ENCODE results near the gene GNG11. TPM values are rescaled to one million over a fixed set of nuclear protein-coding genes. Genes with fewer than 3 reads are reported as not detected.

Gene GNG11
- total and polyA plus RNA-seq, 2 of the 13 experiments (the other 11 are each of a cell fraction or from before 2014, with no cell fraction given), result not detected

DNA sequence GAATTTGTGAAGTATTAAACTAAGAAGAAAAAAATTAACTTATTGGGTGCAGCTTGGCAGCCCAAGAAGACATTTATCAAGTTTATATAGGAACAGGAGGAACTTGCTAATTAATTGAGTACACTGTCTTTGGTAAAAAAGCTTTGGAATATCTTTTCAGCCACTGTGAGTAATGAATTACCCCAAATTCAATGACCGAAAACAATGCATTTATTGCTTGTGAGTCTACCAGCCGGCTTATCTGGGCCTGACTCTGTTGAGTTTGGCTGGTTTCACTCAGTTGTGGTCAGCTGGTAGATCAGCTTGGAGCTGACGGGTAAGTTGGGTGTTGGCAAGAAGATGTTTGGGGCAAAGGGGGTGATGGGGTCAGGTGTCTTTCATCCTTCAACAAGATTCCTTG lies 11.6 kb downstream of the GNG11 start:
- Histone ChIP-seq H4K20me1 (ENCODE audit: insufficient read depth, low read length) (no peaks in the 10 kb centered on the region), H3K27ac (ENCODE audit: extremely low read length, insufficient read depth, low read length) (no peak overlapping the region), H2AFZ (ENCODE audit: low read length) (no peak overlapping the region), H3K36me3 (replicated peaks in 1 of 2; ENCODE audit: control insufficient read depth in 1 of 2, insufficient read depth in 2 of 2, low read length in 2 of 2) (no peaks in the 10 kb centered on the region), H3K9me3 (ENCODE audit: low read length) (no peaks in the 10 kb centered on the region), H3K9ac (ENCODE audit: insufficient read depth, low read depth, low read length) (no peak overlapping the region), H3K4me2 (ENCODE audit: low read depth, low read length) (no peak overlapping the region), H3K79me2 (ENCODE audit: insufficient read depth, low read length) (no peaks in the 10 kb centered on the region), H3K4me1 (ENCODE audit: insufficient read depth, low read length) (no peaks in the 10 kb centered on the region), H3K27me3 (ENCODE audit: control insufficient read depth in 1 of 2, insufficient read depth in 2 of 2, low read length in 2 of 2) (no peaks in the 10 kb centered on the region), H3K4me3 (replicated peaks in 1 of 3; ENCODE audit: insufficient read depth in 1 of 3, low read depth in 2 of 3, low read length in 3 of 3) (no peak overlapping the region)
- ATAC-seq (no peak), FAIRE-seq (no peak), DNase-seq (ENCODE audit: low spot score) (no peak)
- in situ Hi-C loops (cut with HindIII; ENCODE audit: extremely low pct_ligation_motif_present, low pct_unique_long_range_greater_than_20kb) (no loop called here), intact Hi-C loops (cut with micrococcal nuclease; ENCODE audit: unreplicated experiment) (no loop called here)
- WGBS (ENCODE audit: low lambda C conversion rate), result 24% methylated on average over 3 of the region's 3 CpGs
- no peak for TF ChIP-seq ZNF343 (CRISPR knock-in tag; IDR thresholded peaks at IDR 0.05)
- TF ChIP-seq EEA1 (CRISPR knock-in tag; IDR thresholded peaks at IDR 0.05; ENCODE audit: borderline replicate concordance), result no peak
- TF ChIP-seq ZEB1 (IDR thresholded peaks at IDR 0.05; ENCODE audit: insufficient replicate concordance, low read depth), result no peak
- TF ChIP-seq HDAC6 (IDR thresholded peaks at IDR 0.05; ENCODE audit: low read depth, low read length), result no peak
- CTCF ChIA-PET (ENCODE audit: low intra/inter-chr PET ratio, low total read pairs), result no interaction called here
- BruUV-seq (replicated peaks), result no TSS peak
- POLR2A ChIA-PET, result no interaction called here

DNA sequence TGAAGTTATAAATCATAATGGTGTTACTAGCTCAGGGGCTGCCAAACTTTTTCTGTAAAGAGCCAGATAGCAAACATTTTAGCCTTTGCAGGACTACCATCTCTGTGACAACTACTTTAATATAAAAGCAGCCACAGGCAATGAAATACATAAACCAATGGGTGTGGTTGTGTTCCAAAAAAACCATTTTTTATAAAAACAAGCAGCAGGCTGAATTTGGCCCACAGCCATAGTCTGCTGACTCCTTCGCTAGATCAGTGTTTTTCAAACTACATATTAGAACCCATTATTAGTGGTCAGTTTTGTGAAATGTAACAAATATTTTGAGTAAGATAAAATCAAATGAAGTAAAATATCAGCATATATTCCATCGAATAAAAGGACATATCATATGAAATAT lies 13.6 kb downstream of the GNG11 start:
- Histone ChIP-seq H3K79me2 (ENCODE audit: insufficient read depth, low read length) (no peaks in the 10 kb centered on the region), H3K27ac (ENCODE audit: extremely low read length, insufficient read depth, low read length) (no peak overlapping the region), H3K36me3 (replicated peaks in 1 of 2; ENCODE audit: control insufficient read depth in 1 of 2, insufficient read depth in 2 of 2, low read length in 2 of 2) (no peaks in the 10 kb centered on the region), H3K4me3 (replicated peaks in 1 of 3; ENCODE audit: insufficient read depth in 1 of 3, low read depth in 2 of 3, low read length in 3 of 3) (no peak overlapping the region), H3K4me2 (ENCODE audit: low read depth, low read length) (no peak overlapping the region), H3K9ac (ENCODE audit: insufficient read depth, low read depth, low read length) (no peak overlapping the region), H3K27me3 (ENCODE audit: control insufficient read depth in 1 of 2, insufficient read depth in 2 of 2, low read length in 2 of 2) (no peaks in the 10 kb centered on the region), H2AFZ (ENCODE audit: low read length) (no peak overlapping the region), H3K9me3 (ENCODE audit: low read length) (no peaks in the 10 kb centered on the region), H4K20me1 (ENCODE audit: insufficient read depth, low read length) (no peaks in the 10 kb centered on the region), H3K4me1 (ENCODE audit: insufficient read depth, low read length) (no peaks in the 10 kb centered on the region)
- FAIRE-seq (no peak), ATAC-seq (no peak), DNase-seq (ENCODE audit: low spot score) (no peak)
- CTCF ChIA-PET (ENCODE audit: low intra/inter-chr PET ratio, low total read pairs), result no interaction called here
- in situ Hi-C loops (cut with HindIII; ENCODE audit: extremely low pct_ligation_motif_present, low pct_unique_long_range_greater_than_20kb) (no loop called here), intact Hi-C loops (cut with micrococcal nuclease; ENCODE audit: unreplicated experiment) (no loop called here)
- WGBS (ENCODE audit: low lambda C conversion rate), result 14% methylated on average over 2 of the region's 2 CpGs
- POLR2A ChIA-PET, result no interaction called here
- no TSS peak for BruUV-seq (replicated peaks)
- no peak for TF ChIP-seq TAF1 (CRISPR knock-in tag; IDR thresholded peaks at IDR 0.05)
